Middle frontal gyrus (tissue), 1 donor: ENCODE measurements around the gene ANK3.
"Not testable (repeated sequence)": the region's sequence is repeated elsewhere in the genome, so short reads cannot be mapped to it uniquely, and the experiment has no call there.

Source experiments
- DNase-seq: peaks from one replicate; pipeline ENCODE4 v3.0.0-alpha.2; 2015; ENCODE audit warnings: low spot score; ENCODE audit errors: extremely low spot score

Gene ANK3

DNA sequence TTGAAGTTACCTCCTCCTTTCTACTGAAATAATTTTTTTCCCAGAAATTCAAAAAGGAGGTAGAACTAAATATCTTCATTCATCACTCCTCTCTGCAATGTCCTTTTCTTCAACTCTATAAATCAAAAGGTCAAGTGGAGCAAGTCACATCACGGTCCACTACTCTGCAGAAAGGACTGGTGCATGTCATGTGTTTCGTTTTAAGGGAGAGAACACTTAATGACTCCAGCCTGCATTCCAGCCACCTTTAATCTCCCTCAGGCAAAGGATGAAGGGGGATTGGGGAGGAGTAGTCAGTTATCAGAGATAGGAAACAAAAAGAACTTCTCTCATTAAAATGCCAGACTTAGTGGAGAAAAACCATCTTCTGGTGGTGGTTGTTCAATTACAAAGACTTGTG lies 78.9 kb downstream of the ANK3 start:
- no peak for DNase-seq

DNA sequence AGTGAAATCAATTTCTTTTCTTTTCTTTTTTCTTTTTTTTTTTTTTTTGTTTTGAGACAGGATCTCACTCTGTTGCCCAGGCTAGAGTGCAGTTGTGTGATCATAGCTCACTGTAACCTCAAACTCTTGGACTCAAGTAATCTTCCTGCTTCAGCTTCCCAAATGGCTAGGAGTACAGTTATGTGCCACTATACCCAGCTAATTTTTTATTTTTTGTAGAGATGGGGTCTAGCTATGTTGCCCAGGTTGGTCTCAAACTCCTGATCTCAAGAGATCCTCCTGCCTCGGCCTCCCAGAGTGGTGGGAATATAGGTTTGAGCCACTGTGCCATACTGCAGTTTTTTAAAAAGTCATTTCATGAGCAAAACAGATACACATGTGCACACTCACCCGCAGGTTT lies 79.8 kb downstream of the ANK3 start:
- DNase-seq = no peak

- no peak for DNase-seq
These were observed 80.3 kb downstream of the ANK3 start for GRCh38 chr10:60309371-60309770.

DNA sequence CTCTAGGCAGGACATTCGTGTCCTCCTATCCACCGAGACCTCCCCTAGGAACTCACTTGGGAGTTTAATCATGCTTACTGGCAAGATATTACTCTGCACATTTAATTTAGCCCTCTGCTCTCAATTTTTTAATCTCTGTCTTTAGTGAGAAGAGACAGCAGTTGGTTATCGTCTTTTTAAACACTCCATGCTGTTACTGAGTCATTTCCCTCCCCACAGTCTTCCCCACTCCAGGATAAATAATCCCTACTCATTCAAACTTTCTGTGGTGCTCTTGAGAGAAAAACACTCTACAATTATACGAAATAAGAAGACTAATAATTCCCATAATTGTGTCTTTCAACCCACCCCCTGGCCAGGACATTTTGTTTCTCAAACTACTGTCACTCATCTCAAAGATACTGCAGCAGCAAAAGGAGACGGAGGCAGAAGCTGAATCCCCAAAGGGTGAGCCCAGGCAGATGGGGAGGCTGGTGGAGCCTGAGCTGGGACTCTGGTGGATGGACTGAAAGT lies 84.2 kb downstream of the ANK3 start:
- DNase-seq = no peak

GRCh38 chr10:60304829-60305379 lies 84.8 kb downstream of the ANK3 start:
- DNase-seq = no peak

- no peak for DNase-seq
These were observed 85.9 kb downstream of the ANK3 start for GRCh38 chr10:60303778-60304177.

GRCh38 chr10:60299961-60300883 lies 89.5 kb downstream of the ANK3 start:
- no peak for DNase-seq

GRCh38 chr10:60299390-60299778 lies 90.3 kb downstream of the ANK3 start:
- DNase-seq = no peak

GRCh38 chr10:60298408-60299389 lies 91.0 kb downstream of the ANK3 start:
- no peak for DNase-seq

- no peak for DNase-seq
These were observed 93.6 kb downstream of the ANK3 start for GRCh38 chr10:60296073-60296472.

DNA sequence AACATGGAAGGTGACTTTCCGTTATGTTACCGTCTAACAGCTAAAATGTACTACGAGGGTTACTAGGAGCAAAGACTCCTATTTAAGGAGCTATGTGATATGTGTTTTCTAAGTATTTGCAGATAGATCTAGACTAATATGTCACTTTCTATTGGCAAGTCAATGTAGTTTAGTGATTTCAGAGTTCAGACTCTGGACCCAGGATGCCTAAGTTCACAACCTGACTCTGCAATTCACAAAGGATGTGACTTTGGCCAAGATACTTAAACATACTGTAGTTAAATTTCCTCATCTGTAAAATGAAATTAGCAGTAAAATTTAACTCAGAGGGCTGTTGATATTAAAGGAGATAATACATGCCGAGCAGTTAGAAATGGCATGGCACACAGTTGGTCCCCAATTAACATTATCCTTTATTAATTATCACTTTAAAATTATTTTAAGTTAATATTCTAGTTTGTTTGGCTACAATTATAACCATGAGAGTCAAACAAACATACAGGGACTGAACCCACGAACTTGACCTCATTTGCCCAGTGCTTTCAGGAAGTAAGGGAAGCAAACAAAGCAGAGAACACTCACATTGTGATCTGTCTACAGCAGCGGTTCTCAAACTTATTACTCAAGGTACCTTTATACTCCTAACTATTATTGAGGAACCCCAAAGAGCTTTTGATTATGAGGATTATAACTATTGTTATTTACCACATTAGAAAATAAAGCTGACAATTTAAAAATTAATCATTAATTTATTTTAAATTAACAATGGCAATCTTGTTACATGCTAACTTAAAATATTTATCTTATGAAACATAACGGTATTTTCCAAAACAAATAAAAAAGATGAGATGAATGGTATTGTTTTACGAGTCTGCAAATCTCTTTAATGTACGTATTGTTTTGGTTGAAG lies 94.4 kb downstream of the ANK3 start:
- DNase-seq = no peak

- DNase-seq = no peak
These were observed 96.0 kb downstream of the ANK3 start for GRCh38 chr10:60293581-60294175.

- DNase-seq = no peak
These were observed 96.7 kb downstream of the ANK3 start for GRCh38 chr10:60292998-60293397.

GRCh38 chr10:60292536-60292935 lies 97.1 kb downstream of the ANK3 start:
- not testable (repeated sequence) for DNase-seq

DNA sequence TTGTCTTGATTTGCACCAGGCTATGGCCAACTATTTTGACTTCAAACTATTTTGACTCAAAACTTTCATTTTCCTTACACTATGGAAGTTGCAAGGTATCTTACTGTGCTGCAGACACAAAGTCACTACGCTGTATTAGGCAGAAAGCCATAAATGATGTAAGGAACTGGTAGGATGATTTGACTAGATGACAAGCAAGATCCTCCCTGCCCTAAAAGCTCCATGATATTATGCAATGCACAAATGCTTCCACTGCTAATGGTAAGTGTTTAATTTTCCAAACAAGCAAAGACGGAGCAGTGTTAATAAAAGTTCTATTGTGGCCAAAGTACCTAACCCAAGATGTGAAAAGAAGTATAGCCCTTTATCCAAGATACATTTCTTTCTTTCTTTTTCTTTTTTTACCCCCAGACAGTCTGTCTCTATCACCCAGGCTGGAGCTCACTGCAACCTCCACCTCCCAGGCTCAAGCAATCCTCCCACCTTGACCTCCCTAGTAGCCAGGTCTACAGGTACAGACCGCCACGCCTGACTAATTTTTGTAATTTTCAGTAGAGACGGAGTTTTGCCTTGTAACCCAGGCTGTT lies 98.2 kb downstream of the ANK3 start:
- DNase-seq = no peak

GRCh38 chr10:60290558-60290957 lies 99.1 kb downstream of the ANK3 start:
- DNase-seq = no peak

- DNase-seq = no peak
These were observed 99.9 kb downstream of the ANK3 start for GRCh38 chr10:60289800-60290199.

- no peak for DNase-seq
These were observed 101.4 kb downstream of the ANK3 start for GRCh38 chr10:60288256-60288655.

GRCh38 chr10:60286559-60286958 lies 103.1 kb downstream of the ANK3 start:
- no peak for DNase-seq

DNA sequence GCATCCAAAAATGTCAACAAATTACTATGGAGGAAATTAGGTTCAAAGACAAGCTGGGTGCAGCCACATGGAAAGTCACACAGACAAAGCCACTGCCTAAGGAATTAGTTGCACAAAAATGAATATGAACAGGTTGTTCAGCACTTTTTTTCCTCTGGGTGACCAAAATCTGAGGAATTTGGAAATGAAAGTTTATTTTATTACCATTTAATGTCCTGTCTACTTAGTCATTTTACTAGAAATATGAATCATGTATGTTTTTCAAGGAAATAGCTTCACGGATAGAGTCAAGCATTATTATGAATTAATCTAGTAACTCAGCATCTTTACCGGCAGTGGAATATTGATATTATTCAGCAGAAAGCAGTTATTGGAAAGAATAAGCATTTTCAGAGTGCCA lies 106.3 kb downstream of the ANK3 start:
- no peak for DNase-seq
